Fibroblast of lung (primary cell): ENCODE results near the gene TF. TPM values are rescaled to one million over a fixed set of nuclear protein-coding genes. Genes with fewer than 3 reads are reported as not detected.

Source experiments
- DNase-seq, 2 donors: peaks; one replicate each; pipeline versions ENCODE4 v3.0.0 to v3.0.0-alpha.2; 2010; ENCODE audit warnings: low read depth in 2 of 2
- H2AFZ ChIP-seq: 2 replicates; pipeline ENCODE4 v1.5.1; 2012; ENCODE audit warnings: low read length, control low read depth, inconsistent platforms
- H3K27ac ChIP-seq: 2 replicates; pipeline ENCODE4 v1.5.1; 2011; ENCODE audit warnings: low read length, control low read depth; ENCODE audit not compliant: insufficient read depth
- H3K27me3 ChIP-seq: 2 replicates; pipeline ENCODE4 v1.5.1; 2011; ENCODE audit warnings: mild to moderate bottlenecking, low read length; ENCODE audit not compliant: control insufficient read depth, insufficient read depth
- H3K36me3 ChIP-seq: 2 replicates; pipeline ENCODE4 v1.5.1; 2011; ENCODE audit warnings: low read length; ENCODE audit not compliant: control insufficient read depth, insufficient read depth
- H3K4me1 ChIP-seq: 2 replicates; pipeline ENCODE4 v1.5.1; 2011; ENCODE audit warnings: low read length; ENCODE audit not compliant: control insufficient read depth, insufficient read depth; ENCODE audit errors: extremely low read depth
- H3K4me2 ChIP-seq: 2 replicates; pipeline ENCODE4 v1.5.1; 2011; ENCODE audit warnings: low read length, control low read depth; ENCODE audit not compliant: insufficient read depth; ENCODE audit errors: extremely low read depth
- H3K4me3 ChIP-seq, 4 experiments: fragments of 200-600 bp in 1 of 4; sonication (generic) in 1 of 4; replicated peaks in 1 of 4; 2 replicates each; pipeline ENCODE4 v1.5.1; 2011 to 2016; ENCODE audit warnings: low read length in 4 of 4, low read depth in 3 of 4, mild to moderate bottlenecking in 3 of 4, control low read depth in 2 of 4, inconsistent platforms in 1 of 4, mixed read lengths in 1 of 4; ENCODE audit not compliant: insufficient read depth in 1 of 4; ENCODE audit errors: control extremely low read depth in 1 of 4
- H3K79me2 ChIP-seq: 2 replicates; pipeline ENCODE4 v1.5.1; 2012; ENCODE audit warnings: mild to moderate bottlenecking, low read length, inconsistent platforms; ENCODE audit not compliant: control insufficient read depth, insufficient read depth
- H3K9ac ChIP-seq: 2 replicates; pipeline ENCODE4 v1.5.1; 2011; ENCODE audit warnings: mild to moderate bottlenecking, low read length, control low read depth; ENCODE audit not compliant: insufficient read depth
- H3K9me3 ChIP-seq: 2 replicates; pipeline ENCODE4 v1.5.1; 2012; ENCODE audit warnings: low read depth, low read length; ENCODE audit not compliant: control insufficient read depth, insufficient read depth
- H4K20me1 ChIP-seq: 2 replicates; pipeline ENCODE4 v1.5.1; 2011; ENCODE audit warnings: low read length; ENCODE audit not compliant: control insufficient read depth, insufficient read depth; ENCODE audit errors: extremely low read depth
- CTCF ChIP-seq, 2 donors: IDR thresholded peaks in 1 of 2; conservative IDR thresholded peaks in 1 of 2; 1 replicate in 1 of 2; 2 replicates in 1 of 2; pipeline ENCODE4 v1.5.1; 2011 to 2012; ENCODE audit warnings: low read length in 2 of 2, control low read depth in 1 of 2, inconsistent platforms in 1 of 2, low read depth in 1 of 2, mild to moderate bottlenecking in 1 of 2
- EZH2 ChIP-seq: IDR thresholded peaks from 2 replicates; pipeline ENCODE4 v1.5.1; 2012; ENCODE audit warnings: low read length, control low read depth, mild to moderate bottlenecking; ENCODE audit errors: missing control alignments
- polyA plus RNA-seq, 2 donors: library from polyadenylated mRNA; depleted of rRNA in 1 of 2; stranded (reverse) in 1 of 2; unstranded in 1 of 2; fragments of >200 nt; gene quantifications; 2 replicates each; pipeline ENCODE4 v1.2.1, GENCODE V29; 2011 to 2012; ENCODE audit warnings: missing spikeins in 1 of 2
- total RNA-seq: library from RNA; depleted of rRNA; stranded (reverse); fragments of >200 nt; gene quantifications from 2 replicates; pipeline ENCODE4 v1.2.1, GENCODE V29; 2014

The TF gene
- total and polyA plus RNA-seq, 2 donors (not counting 1 experiment from before 2014, with no cell fraction given), result 0.05 to 0.33 TPM

- no peaks in the 10 kb centered on the region for H3K4me1 ChIP-seq
- no peak overlapping the region for H3K4me2 ChIP-seq
- H4K20me1 ChIP-seq, result no peaks in the 10 kb centered on the region
- H3K27ac ChIP-seq, result no peak overlapping the region
- no peak for TF ChIP-seq EZH2
- no peak for TF ChIP-seq CTCF (conservative IDR thresholded peaks at IDR 0.05 in 1 of 2, IDR thresholded peaks at IDR 0.05 in 1 of 2; ENCODE audit: low read depth in 1 of 2, low read length in 2 of 2)
- no peak overlapping the region for H3K9ac ChIP-seq
- no peak overlapping the region for H3K4me3 ChIP-seq
- no peaks in the 10 kb centered on the region for H3K9me3 ChIP-seq
- H3K36me3 ChIP-seq, result no peaks in the 10 kb centered on the region
- no peaks in the 10 kb centered on the region for H3K79me2 ChIP-seq
- no peak for DNase-seq
- no peak overlapping the region for H2AFZ ChIP-seq
- peaks cover 2% of the 10 kb centered on the region for H3K27me3 ChIP-seq
These were observed 88.6 kb downstream of the TF start for GRCh38 chr3:133834621-133835417.

- no peak for DNase-seq
- H3K27ac ChIP-seq, result no peak overlapping the region
- no peak overlapping the region for H3K4me3 ChIP-seq
- H3K27me3 ChIP-seq, result peaks cover 2% of the 10 kb centered on the region
- H3K36me3 ChIP-seq, result no peaks in the 10 kb centered on the region
- no peaks in the 10 kb centered on the region for H3K79me2 ChIP-seq
- no peak overlapping the region for H3K9ac ChIP-seq
- H3K4me1 ChIP-seq, result no peaks in the 10 kb centered on the region
- no peak overlapping the region for H2AFZ ChIP-seq
- H3K4me2 ChIP-seq, result no peak overlapping the region
- H4K20me1 ChIP-seq, result no peaks in the 10 kb centered on the region
- TF ChIP-seq EZH2 (no peak), CTCF (conservative IDR thresholded peaks at IDR 0.05 in 1 of 2, IDR thresholded peaks at IDR 0.05 in 1 of 2; ENCODE audit: low read depth in 1 of 2, low read length in 2 of 2) (no peak)
- no peaks in the 10 kb centered on the region for H3K9me3 ChIP-seq
These were observed 89.2 kb downstream of the TF start for GRCh38 chr3:133835418-133835743.

GRCh38 chr3:133835961-133836360 is 89.8 kb downstream of the TF start:
- Histone ChIP-seq H3K79me2 (no peaks in the 10 kb centered on the region), H3K27ac (no peak overlapping the region), H3K4me3 (no peak overlapping the region), H3K9me3 (no peaks in the 10 kb centered on the region), H3K36me3 (no peaks in the 10 kb centered on the region), H3K27me3 (peaks cover 2% of the 10 kb centered on the region), H3K4me1 (no peaks in the 10 kb centered on the region), H2AFZ (no peak overlapping the region), H3K9ac (no peak overlapping the region), H3K4me2 (no peak overlapping the region), H4K20me1 (no peaks in the 10 kb centered on the region)
- no peak for TF ChIP-seq EZH2
- DNase-seq, result no peak
